Retinal pigment epithelial cell (primary cell): Measurements from ENCODE around the gene CD48.

ENCODE experiments used
- DNase-seq: peaks from one replicate; pipeline ENCODE4 v3.0.0-alpha.2; 2010; ENCODE audit warnings: low read depth
- H3K4me3 ChIP-seq: 2 replicates; pipeline ENCODE4 v1.5.1; 2011; ENCODE audit warnings: mild to moderate bottlenecking, low read length, control low read depth, moderate library complexity
- TF ChIP-seq, protein P1 (sequence below): conservative IDR thresholded peaks from 2 replicates; pipeline ENCODE4 v1.5.1; 2011; ENCODE audit warnings: low read depth, low read length, control low read depth, inconsistent platforms

CD48 gene

GRCh38 chr1:160711602-160712311 is at the start of gene CD48:
CD48 (minus strand) TSS chr1:160711822; CDS start chr1:160711763, 59 bp downstream.
- TF ChIP-seq, protein P1, sequence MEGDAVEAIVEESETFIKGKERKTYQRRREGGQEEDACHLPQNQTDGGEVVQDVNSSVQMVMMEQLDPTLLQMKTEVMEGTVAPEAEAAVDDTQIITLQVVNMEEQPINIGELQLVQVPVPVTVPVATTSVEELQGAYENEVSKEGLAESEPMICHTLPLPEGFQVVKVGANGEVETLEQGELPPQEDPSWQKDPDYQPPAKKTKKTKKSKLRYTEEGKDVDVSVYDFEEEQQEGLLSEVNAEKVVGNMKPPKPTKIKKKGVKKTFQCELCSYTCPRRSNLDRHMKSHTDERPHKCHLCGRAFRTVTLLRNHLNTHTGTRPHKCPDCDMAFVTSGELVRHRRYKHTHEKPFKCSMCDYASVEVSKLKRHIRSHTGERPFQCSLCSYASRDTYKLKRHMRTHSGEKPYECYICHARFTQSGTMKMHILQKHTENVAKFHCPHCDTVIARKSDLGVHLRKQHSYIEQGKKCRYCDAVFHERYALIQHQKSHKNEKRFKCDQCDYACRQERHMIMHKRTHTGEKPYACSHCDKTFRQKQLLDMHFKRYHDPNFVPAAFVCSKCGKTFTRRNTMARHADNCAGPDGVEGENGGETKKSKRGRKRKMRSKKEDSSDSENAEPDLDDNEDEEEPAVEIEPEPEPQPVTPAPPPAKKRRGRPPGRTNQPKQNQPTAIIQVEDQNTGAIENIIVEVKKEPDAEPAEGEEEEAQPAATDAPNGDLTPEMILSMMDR, result no peak
- no peak within 1 kb of the TSS for H3K4me3 ChIP-seq
- no peak for DNase-seq

DNA sequence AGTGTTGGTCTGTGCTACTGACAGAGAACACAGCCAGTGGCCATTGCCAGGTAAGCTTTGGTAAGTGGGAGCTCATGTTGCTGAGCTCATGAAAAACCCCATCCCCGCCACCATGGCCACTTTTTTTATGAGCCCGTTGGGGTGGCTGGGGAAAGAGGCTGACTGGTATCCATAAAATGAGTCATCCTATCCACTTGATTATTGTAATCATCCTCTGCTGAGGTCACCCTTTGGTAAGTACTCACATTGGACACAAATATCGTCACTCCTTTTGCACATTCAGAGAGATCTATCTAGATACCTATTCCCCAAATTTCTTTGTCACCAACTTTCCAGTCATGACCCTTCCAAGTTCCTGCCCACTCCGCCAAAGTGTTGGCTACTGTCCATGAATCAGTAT is 49.4 kb upstream of the CD48 start:
- TF ChIP-seq, protein P1, result no peak
- DNase-seq, result no peak
- H3K4me3 ChIP-seq, result no peak overlapping the region

GRCh38 chr1:160759740-160760139 is 48.1 kb upstream of the CD48 start:
- H3K4me3 ChIP-seq, result no peak overlapping the region
- TF ChIP-seq, protein P1, result no peak
- no peak for DNase-seq

- TF ChIP-seq, protein P1, result no peak
- no peak for DNase-seq
- no peak overlapping the region for H3K4me3 ChIP-seq
Measured at GRCh38 chr1:160758521-160758920, 46.9 kb upstream of the CD48 start.

DNA sequence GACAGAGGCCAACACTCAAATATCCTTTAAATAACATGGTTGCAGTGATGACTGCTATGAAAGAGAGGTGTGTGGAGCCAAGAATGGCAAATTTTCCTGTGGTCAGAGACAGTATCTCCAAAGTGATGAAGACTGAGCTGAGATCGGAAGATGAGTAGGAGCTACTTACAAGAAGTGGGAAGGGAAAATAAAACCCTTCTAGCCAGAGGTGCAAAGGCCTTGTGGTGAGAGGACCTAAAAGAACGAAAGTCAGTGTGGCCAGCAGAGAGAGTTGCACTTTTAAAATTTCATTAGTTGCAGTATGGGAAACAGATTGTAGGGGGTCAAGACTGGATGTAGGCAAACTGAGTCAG is 45.2 kb upstream of the CD48 start:
- no peak overlapping the region for H3K4me3 ChIP-seq
- TF ChIP-seq, protein P1, result no peak
- DNase-seq, result no peak

DNA sequence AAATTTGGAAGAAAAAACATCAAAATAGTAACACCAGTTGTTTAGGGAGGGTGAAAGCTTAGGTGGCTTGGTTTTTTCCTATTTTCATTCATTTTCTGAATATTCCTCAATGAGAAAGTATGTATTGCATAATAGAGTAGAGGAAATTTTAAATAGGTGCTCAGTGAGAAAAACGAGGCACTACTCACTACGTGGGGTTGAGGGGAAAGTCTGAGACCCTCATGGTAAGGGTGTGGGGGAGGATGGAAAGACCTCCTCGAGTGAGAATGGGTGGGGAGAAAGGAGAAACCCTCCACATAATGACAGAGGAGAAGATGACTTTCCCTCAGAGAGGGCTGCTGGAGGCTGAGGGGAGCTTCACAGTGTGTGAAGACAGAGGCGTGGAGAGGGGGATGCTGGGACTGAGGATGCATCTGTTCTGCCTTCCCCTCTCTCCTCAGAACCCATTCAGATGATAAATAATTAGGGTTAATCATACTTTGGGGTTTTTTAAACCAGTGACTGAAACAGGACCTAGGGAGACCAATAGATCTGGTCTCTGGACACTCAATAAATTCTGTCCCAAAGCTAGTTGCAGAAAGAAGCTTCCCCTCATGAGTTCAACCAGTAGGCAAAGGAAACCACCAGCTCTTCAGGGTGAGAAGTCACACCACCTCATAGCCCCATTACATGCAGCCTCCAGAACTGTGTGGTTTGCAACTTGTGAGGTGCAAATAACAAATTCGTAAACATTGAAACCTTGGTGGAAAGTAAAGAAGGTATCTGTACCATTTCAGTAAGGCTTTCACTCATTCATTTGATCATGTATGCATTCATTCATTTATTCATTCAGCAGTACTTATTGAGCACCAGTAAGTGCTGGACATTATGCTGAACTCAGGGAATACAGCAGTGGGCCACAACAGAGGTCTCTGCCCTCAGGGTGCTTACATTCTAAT is 44.6 kb upstream of the CD48 start:
- DNase-seq, result no peak
- TF ChIP-seq, protein P1, result no peak
- H3K4me3 ChIP-seq, result no peak overlapping the region

DNA sequence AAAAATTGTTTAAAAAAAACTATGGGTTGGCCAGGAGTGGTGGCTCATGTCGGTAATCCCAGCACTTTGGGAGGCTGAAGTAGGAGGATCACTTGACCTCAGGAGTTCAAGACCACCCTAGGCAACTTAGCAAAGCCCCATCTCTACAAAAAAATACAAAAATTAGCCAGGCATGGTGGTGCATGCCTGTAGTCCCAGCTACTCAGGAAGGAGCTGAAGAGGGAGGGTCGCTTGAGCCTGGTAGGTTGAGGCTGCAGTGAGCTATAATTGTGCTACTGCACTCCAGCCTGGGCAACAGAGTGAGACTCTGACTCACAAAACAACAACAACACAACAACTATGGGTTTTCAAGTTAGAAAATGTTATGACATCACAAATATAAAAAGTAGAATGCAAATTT is 43.8 kb upstream of the CD48 start:
- no peak overlapping the region for H3K4me3 ChIP-seq
- no peak for DNase-seq
- TF ChIP-seq, protein P1, result no peak
